GM18519 (cell line): ENCODE measurements around the gene TTLL8.
"Not testable (repeated sequence)": the region's sequence is repeated elsewhere in the genome, so short reads cannot be mapped to it uniquely, and the experiment has no call there.

Experiments
- ATAC-seq: cut with Tn5 transposase; IDR thresholded peaks from one replicate; pipeline ENCODE4 v1.9.1; 2021; ENCODE audit warnings: mild to moderate bottlenecking, moderate library complexity; ENCODE audit not compliant: unreplicated experiment, low FRiP score

The TTLL8 gene

DNA sequence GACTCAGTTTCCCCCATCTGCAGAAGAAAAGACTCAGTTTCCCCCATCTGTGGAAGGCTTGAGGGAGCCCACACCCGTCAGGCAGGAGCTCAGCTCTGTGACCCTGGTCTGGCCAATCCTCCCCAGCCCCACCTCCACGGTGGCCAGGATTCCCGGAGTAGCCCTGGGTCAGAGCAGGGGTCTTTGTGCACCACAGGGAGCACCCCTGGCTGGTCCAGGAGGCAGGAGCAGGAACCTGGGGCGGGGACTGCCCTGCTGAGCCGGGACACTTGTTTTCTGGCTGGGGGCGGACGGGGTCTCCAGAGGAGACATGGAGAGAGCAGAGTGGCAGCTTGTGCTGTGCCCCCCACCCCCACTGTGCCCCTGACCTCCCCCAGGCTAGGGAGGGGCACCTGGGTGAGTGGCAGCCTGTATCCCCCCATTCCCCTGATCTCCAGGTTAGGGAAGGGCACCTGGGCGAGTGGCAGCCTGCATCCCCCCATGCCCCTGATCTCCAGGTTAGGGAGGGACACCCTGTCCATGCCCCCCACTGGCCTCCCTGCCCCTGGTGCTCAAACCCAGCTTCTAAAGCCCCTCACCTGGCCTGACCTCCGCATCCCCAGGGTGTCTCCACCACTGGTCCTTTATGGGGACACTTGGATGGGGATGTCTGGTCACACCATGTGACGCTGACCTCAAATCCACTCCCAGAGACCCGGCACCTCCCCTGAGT lies 64.3 kb downstream of the TTLL8 start:
- no peak for ATAC-seq

DNA sequence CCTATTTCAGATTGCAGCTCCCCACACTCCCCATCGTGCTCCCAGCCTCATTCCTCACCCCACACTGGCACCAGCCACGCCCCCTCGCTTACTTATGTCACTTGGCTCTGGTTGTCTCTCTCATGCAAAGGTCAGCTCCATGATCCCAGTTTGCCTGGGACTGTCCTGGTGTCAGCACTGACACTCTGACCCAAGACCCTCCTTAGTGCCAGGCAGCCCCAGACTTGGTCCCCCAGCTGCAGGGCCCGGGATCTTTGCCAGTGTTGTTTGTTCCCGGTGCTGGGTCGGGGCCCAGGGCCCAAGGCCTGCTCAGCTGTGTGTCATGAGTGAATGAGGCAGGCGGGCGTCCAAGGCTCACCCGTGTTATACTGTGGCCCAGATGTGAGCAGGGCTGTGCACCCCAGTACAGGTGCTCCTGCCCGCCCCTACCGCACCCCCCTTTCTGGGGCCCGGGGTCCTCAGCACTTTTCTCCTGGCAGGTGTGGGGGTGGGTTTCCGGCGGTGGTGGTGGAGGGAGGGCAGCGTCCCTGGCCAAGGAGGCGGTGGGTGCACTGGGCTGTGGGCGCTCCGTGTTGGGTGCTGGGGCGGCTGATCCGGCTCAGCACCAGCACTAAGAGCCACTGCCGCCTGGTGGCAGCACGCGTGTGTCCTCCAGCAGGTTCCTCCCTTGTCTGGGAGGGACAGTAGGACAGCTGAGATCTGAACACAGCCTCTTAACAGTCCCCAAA lies 65.0 kb downstream of the TTLL8 start:
- no peak for ATAC-seq

DNA sequence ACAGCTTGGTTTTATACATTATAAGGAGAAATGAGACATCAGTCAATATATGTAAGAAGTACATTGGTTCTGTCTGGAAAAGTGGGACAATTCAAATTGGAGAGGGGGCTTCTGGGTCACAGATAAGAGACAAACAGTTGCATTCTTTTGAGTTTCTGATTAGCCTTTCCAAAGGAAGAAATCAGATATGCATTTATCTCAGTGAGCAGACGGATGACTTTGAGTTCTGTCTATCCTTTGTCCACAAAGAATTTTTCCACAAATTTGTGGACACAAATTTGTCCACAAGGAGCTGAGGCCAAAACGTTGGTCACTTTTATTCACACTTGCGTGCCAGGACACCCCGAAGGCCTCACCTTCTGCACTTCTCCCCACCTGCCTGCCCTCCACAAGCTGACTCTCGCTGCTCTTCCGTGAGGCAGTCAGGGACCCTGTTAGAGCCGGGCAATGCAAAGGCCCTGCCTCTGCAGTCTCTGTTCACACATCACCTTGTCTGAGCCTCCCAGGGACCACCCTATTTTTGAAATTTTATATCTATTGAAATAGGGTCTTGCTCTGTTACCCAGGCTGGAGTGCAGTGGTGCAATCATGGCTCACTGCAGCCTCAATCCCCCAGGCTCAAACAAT lies 66.1 kb downstream of the TTLL8 start:
- ATAC-seq = no peak

DNA sequence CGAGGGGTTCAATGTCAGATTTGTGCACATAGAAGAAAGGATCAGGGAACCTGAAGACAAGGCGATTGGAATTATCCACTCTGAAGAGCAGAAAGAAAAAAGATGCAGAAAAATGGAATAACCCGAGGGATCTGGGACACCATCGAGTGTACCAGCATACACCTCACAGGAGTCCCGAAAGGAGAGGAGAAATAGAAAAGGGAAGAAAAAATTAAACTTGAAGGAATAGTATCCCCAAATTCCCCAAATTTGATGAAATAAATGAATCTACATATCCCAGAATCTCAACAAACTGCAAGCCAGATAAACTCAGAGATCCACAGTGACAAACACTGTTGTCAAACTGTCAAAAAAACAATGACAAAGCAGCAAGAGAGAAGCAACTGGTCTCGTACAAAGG lies 66.9 kb downstream of the TTLL8 start:
- no peak for ATAC-seq

DNA sequence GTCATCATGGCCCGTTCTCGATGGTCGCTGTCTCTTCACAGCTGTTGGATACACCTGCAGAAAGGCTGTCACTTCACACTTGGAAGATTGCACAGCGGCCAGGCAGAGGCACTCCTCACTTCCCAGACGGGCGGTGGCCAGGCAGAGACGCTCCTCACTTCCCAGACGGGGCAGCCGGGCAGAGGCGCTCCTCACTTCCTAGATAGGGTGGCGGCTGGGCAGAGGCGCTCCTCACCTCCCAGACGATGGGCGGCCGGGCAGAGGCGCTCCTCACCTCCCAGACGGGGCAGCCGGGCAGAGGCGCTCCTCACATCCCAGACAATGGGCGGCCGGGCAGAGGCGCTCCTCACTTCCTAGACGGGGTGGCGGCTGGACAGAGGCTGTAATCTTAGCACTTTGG lies 68.3 kb downstream of the TTLL8 start:
- not testable (repeated sequence) for ATAC-seq

DNA sequence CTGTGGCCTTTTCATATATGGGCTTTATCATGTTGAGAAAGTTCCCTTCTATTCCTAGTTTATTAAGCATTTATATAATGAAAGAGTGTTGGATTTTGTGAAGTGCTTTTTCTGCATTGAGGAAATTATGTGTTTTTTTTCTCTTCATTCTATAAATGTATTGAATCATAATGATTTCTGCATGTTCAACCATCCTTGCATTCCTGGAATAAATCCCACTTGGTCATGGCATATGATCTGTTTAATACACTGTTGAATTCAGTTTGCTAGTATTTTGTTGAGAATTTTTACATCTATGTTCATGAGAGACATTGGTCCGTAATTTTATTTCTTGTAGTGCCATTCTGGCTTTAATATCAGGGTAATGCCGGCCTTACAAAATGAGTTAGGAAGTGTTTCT lies 71.8 kb downstream of the TTLL8 start:
- no peak for ATAC-seq

DNA sequence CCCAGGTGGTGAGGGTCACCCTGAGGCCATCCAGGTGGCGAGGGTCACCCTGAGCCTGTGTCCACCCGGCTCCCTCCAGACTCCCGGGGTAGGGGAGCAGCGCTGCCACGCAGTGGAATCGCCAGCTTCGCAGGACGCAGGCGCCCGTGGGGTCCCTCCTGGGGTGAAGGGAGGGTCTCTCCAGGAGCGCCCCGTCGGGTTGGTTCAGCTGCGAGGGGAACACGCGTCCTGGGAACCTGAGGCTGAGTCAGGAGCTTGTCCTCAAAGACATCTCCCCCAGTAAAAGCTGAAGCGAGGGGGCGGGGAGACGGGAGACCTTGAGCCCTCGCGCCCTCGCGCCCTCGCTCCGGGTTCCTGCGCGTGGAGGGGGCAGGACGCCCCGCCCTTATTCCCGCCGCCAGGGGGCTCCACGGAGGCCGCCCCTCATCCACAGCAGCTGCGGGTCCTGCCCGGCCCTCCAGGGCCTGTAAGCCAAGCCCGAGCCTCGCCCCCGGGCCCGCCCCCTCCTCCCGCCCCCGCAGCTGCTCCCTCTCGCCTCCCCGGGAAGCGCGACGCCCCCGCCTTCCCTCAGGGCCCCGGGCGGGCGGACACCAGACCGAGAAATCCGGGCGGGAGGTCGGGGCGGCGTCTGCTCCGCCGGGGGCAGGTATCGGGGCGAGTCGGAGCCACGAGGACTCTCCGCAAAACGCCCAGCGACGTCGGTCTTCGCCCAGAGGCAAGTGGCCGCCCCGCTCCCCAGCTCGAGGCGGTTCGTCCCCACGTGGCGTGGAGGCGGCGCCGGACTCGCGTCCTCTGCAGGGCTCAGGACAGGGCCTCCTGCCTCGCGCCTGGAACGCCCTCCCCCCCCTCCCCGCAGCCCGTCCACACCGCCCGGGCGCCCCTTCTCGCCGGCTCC lies 74.7 kb downstream of the TTLL8 start:
- no peak for ATAC-seq

DNA sequence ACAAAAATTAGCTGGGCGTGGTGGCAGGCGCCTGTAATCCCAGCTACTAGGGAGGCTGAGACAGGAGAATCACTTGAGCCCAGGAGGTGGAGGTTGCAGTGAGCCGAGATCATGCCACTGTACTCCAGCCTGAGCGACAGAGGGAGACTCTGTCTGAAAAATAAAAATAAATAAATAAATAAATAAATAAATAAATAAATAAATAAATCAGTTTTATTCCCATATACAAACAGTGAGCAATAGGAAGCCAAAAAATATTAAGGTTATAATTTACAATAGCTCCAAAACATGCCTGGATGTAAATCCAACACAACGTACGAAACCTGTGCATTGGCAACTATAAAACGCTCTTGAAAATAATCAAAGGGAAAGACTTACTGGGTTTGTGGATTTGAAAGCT lies 76.3 kb downstream of the TTLL8 start:
- ATAC-seq = not testable (repeated sequence)

DNA sequence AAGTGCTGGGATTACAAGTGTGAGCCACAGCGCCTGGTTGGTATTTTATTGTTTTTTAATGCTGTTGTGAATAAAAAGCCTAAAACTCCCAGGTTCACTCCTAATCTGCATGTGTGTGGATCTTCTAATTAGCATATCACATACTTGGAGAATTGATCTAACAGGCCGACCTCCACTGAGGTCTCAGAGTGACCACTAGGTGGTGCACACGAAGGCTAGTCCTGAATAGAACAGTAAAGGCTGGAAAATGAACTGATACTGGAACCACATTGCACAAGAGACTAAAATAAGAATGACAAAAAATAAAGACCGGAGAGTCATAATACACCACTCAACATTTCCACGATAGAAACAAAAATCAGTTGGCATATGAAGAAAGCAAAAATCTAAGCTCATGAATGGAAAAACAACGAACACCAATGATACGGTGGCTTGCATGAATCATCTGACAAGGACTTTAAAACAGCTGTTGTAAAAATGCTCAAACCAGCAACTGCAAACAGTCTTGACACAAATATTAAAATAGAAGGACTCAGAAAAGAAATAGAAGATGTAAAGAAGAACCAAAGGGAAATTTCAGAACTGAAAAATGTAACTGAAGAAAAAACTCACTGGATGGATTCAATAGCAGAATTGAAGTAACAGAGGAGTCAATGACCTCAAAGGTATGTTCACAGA lies 78.4 kb downstream of the TTLL8 start:
- ATAC-seq = no peak

DNA sequence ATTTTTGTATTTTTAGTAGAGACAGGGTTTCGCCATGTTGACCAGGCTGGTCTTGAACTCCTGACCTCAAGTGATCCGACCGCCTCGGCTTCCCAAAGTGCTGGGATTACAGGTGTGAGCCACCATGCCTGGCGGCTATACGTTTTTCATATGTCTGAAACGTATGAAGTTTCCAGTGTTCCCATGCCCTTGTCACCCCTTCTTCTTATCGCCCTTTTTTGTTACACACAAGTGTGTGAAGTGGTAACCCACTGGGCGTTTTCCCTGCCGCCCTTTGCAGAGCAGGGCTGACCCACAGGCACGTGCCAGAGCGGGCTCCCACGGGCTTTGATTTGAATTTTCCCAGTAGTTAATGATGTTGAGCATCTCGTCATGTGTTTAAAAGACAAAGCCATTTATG lies 80.5 kb downstream of the TTLL8 start:
- no peak for ATAC-seq

DNA sequence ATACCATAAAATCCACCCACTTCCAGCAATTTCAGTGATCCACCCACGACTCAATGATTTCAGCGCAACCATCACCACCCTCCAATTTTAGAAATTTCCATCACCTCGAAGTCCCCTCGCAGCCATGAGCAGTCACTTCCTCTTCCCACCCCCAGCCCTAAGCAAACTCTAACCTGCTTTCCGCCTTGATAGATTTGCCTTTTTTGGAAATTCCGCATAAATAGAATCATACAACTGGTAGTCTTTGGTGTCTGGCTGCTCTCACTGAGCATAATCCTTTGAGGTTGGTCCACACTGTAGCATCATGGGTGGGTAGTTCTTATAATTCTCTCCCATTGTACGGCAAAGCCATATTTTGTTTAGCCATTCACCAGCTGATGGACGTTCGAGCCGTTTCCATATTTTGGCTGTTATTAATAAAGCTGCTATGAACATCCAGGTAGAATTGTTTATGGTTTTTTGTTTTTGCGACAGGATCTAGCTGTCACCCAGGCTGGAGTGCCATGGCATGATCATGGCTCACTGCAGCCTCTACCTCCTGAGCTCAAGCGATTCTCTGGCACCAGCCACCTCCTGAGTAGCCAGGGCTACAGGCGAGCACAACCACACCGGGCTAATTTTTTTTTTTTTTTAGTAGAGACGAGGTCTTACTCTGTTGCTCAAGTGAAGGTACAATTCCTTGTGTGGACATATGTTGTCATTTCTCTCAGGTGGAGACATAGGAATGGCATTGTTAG lies 81.5 kb downstream of the TTLL8 start:
- ATAC-seq = no peak

DNA sequence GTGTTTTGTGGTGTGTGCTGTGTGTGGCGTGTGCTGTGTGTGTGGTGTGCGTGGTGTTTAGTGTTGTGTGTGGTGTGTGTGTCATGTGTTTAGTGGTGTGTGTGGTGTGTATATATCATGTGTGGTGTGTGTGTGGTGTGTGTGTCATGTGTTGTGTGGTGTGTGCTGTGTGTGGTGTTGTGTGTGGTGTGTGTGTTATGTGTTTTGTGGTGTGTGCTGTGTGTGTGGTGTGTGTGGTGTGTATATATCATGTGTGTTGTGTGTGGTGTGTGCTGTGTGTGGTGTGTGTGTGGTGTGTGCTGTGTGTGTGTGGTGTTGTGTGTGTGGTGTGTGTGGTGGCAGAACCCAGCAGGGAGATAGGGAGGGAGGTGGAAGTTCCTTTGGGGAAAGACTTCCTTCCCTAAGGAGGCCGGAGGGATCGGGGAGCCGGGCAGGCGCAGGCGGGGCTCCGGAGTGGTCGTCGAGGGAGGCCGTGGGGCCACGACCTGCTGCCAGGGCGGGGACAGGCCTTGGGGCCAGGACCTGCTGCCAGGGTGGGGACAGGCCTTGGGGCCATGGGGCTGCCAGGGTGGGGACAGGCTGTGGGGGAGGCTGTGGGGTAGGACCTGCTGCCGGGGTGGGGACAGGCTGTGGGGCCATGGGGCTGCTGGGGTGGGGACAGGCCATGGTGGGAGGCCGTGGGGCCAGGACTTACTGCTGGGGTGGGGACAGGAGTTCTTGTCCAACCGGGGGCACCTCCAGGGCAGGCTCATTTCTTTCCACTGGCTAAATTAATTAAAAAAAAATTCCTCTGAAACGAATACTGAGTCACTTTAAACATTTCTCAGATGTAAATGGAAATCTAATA lies 82.3 kb downstream of the TTLL8 start:
- ATAC-seq = no peak

DNA sequence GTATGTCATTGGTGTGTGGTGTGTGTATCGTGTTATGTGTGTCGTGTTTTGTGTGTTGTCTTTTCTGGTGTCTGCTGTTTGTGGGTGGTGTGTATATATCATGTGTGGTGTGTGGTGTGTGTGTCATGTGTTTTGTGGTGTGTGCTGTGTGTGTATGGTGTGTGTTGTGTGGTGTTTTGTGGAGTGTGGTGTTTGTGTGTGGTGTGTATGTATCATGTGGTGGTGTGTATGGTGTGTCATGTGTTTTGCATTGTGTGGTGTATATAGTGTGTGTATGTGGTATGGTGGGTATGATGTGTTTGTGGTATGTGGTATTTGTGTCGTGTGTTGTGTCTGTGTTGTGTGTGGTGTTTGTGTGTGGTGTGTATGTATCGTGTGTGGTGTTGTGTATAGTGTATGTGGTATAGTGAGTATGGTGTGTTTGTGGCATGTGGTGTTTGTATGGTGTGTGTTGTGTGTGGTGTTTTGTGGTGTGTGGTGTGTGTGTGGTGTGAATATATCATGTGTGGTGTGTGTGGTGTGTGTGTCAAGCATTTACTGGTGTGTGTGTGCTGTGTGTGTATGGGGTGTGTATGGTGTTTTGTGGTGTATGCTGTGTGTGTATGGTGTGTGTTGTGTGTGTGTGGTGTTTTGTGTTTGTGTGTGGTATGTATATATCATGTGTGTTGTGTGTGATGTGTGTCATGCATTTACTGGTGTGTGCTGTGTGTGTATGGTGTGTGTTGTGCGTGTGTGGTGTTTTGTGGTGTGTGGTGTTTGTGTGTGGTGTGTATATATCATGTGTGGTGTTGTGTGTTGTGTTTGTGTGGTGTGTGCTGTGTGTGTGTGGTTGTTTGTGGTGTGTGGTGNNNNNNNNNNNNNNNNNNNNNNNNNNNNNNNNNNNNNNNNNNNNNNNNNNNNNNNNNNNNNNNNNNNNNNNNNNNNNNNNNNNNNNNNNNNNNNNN lies 84.8 kb downstream of the TTLL8 start:
- ATAC-seq = no peak

DNA sequence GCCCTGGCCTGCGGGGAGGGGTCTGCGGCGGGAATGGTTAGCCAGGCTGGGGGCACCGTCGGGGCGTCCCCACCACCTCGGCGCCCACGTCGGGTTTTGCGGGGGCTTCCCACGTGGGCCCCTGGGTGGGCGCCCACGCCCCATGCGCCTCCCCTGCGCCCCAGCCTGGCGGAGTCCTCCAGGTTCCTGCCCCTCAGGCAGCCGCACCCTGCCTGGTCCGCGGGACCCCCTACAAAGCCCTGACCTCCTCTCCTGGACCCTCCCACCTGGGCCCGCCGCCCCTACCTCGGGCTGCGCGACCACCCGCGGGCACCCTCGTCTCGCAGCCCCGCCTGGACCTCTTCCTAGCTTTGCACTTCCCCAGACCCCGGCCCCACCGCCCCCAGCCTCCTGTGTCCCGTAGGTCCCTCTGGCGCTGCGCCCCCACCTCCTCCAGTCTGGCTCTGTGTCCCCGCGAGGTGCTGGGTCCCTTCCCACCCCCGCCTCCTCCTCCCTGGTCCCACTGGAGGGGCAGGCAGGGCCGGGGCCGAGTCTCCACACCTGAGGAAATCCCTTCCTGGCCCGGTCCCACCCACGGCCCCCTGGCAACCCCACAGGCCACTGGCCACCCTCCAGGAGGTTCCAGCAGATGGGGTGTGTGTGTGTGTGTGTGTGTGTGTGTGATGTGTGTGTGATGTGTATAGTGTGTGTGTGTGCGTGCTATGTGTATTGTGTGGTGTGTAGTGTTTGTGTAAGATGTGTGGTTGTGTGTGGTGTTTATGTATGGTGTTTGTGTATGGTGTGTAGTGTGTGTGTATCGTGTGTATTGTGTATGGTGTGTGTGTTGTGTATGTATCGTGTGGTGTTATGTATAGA lies 85.7 kb downstream of the TTLL8 start:
- ATAC-seq = no peak

DNA sequence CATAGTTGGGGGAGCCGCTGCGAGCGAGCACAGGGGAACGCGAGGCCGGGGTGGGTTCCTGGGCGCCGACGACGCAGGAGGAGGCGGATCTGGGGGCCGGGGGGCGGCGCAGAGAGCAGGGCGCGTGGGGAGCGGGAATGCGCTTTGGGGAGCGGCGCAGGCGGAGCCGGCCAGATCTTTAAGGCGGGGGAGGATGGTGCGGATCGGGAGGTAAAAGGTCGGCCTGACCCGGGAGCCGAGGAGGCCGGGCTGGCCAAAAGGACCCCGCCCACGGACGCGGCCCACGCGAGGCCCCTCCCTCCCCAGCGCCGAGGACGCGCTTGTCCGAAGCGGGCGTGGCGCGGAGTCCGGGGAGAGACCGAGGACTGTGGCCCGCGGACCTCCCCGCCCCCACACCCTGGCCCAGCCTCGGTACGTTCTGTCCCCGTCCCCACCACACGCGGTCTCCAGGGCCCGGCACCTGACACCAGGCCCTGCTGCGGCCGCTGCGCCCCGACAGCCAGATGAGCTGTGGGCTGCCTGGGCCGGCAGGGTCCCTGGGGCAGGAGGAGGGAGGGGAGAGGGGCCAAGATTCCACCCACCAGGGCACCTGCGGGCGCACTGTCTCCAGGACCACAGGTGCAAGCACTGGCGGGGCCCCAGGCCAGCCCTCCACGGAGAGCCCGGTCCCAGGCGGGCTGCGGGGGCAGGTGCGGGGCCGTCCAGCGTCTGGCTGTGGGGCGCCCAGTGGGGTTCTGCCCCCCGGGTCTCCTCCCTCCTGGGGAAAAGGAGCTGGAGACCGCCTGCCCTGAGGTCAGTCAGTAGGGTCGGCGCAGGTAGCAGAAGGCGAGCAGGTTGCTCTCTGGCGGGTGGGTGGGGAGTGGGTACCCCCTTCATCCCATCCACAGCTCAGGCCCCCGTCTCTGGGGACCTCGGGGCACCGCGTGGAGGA lies 86.6 kb downstream of the TTLL8 start:
- ATAC-seq = peak; percentile 14
